DND-41 (cell line): ENCODE data around the gene PRIM1.
"Not testable (repeated sequence)": the region's sequence is repeated elsewhere in the genome, so short reads cannot be mapped to it uniquely, and the experiment has no call there.

Source experiments
- ATAC-seq: fragments of 200-7000 bp; cut with Tn5 transposase; 3 replicates; pipeline ENCODE4 v1.9.1; 2021; ENCODE audit warnings: low read depth; ENCODE audit not compliant: insufficient read depth
- DNase-seq: peaks from one replicate; pipeline ENCODE4 v3.0.0-alpha.2; 2020
- H2AFZ ChIP-seq: 2 replicates; pipeline ENCODE4 v1.6.0; 2012; ENCODE audit warnings: low read depth, low read length
- H3K27ac ChIP-seq: 2 replicates; pipeline ENCODE4 v1.5.1; 2012; ENCODE audit warnings: low read length, inconsistent platforms
- H3K27me3 ChIP-seq: fragments of 200-600 bp; sonication (generic); 2 replicates; pipeline ENCODE4 v1.6.0; 2012; ENCODE audit warnings: low read length, mild to moderate bottlenecking, inconsistent platforms; ENCODE audit not compliant: insufficient read depth, poor library complexity
- H3K36me3 ChIP-seq: 2 replicates; pipeline ENCODE4 v1.5.1; 2012; ENCODE audit warnings: low read length, inconsistent platforms; ENCODE audit not compliant: insufficient read depth
- H3K4me1 ChIP-seq: 2 replicates; pipeline ENCODE4 v1.5.1; 2012; ENCODE audit warnings: mild to moderate bottlenecking, low read length; ENCODE audit not compliant: insufficient read depth
- H3K4me2 ChIP-seq: 2 replicates; pipeline ENCODE4 v1.6.0; 2012; ENCODE audit warnings: mild to moderate bottlenecking, moderate library complexity, low read length, inconsistent platforms; ENCODE audit not compliant: insufficient read depth
- H3K4me3 ChIP-seq, 2 experiments: fragments of 200-600 bp in 1 of 2; shearing (Covaris generic) in 1 of 2; 2 replicates each; pipeline ENCODE4 v1.5.1; 2012 to 2016; ENCODE audit warnings: inconsistent platforms in 2 of 2, low read length in 2 of 2, mild to moderate bottlenecking in 2 of 2, low read depth in 1 of 2, moderate library complexity in 1 of 2
- H3K79me2 ChIP-seq: 2 replicates; pipeline ENCODE4 v1.6.0; 2012; ENCODE audit warnings: low read length, inconsistent platforms; ENCODE audit not compliant: insufficient read depth
- H3K9ac ChIP-seq: 2 replicates; pipeline ENCODE4 v1.6.0; 2012; ENCODE audit warnings: low read depth, mild to moderate bottlenecking, inconsistent platforms, low read length, moderate library complexity
- H3K9me3 ChIP-seq: 2 replicates; pipeline ENCODE4 v1.5.1; 2012; ENCODE audit warnings: low read length, moderate library complexity, mild to moderate bottlenecking, inconsistent platforms; ENCODE audit not compliant: insufficient read depth, severe bottlenecking
- H4K20me1 ChIP-seq: 2 replicates; pipeline ENCODE4 v1.6.0; 2012; ENCODE audit warnings: low read length; ENCODE audit not compliant: insufficient read depth
- CTCF ChIP-seq: IDR thresholded peaks from 2 replicates; pipeline ENCODE4 v1.5.1; 2012; ENCODE audit warnings: borderline replicate concordance, low read length, moderate library complexity, mild to moderate bottlenecking; ENCODE audit not compliant: poor library complexity, severe bottlenecking; ENCODE audit errors: extremely low read depth
- EZH2 ChIP-seq: IDR thresholded peaks from 3 replicates; pipeline ENCODE4 v1.6.1; 2012; ENCODE audit warnings: borderline replicate concordance, low read depth, mild to moderate bottlenecking, moderate library complexity, low read length, inconsistent platforms; ENCODE audit not compliant: severe bottlenecking

The PRIM1 gene

GRCh38 chr12:56792678-56793077 lies 40.6 kb upstream of the PRIM1 start:
- TF ChIP-seq EZH2: no peak
- no peak for TF ChIP-seq CTCF
- Histone ChIP-seq H3K36me3 (no peaks in the 10 kb centered on the region), H3K4me3 (no peak overlapping the region)

GRCh38 chr12:56789429-56789828 lies 37.3 kb upstream of the PRIM1 start:
- ATAC-seq, H3K4me3 ChIP-seq, H3K79me2 ChIP-seq, H2AFZ ChIP-seq, DNase-seq, H3K9ac ChIP-seq, H3K27me3 ChIP-seq, H4K20me1 ChIP-seq, H3K4me1 ChIP-seq, H3K4me2 ChIP-seq, H3K36me3 ChIP-seq, H3K9me3 ChIP-seq, H3K27ac ChIP-seq: not testable (repeated sequence)

More at GRCh38 chr12:56792678-56793077, 40.6 kb upstream of the PRIM1 start:
- Histone ChIP-seq H3K4me2 (no peak overlapping the region), H3K27ac (no peak overlapping the region), H3K4me1 (no peaks in the 10 kb centered on the region), H3K27me3 (no peaks in the 10 kb centered on the region), H3K9ac (no peak overlapping the region), H3K9me3 (peaks cover 3% of the 10 kb centered on the region), H2AFZ (no peak overlapping the region), H4K20me1 (no peaks in the 10 kb centered on the region), H3K79me2 (no peaks in the 10 kb centered on the region)
- ATAC-seq (no peak), DNase-seq (no peak)

GRCh38 chr12:56787498-56787897 lies 35.4 kb upstream of the PRIM1 start:
- H3K27ac ChIP-seq: no peak overlapping the region

GRCh38 chr12:56785874-56786273 lies 33.8 kb upstream of the PRIM1 start:
- DNase-seq (no peak), ATAC-seq (no peak)
- Histone ChIP-seq H3K4me2 (no peak overlapping the region), H3K36me3 (peaks cover 6% of the 10 kb centered on the region; the same call in 1 of the 2 replicates), H4K20me1 (no peaks in the 10 kb centered on the region), H3K27ac (no peak overlapping the region), H3K79me2 (no peaks in the 10 kb centered on the region), H3K9me3 (peaks cover 3% of the 10 kb centered on the region), H2AFZ (no peak overlapping the region), H3K27me3 (no peaks in the 10 kb centered on the region), H3K9ac (no peak overlapping the region), H3K4me3 (no peak overlapping the region), H3K4me1 (no peaks in the 10 kb centered on the region)
- no peak for TF ChIP-seq EZH2
- TF ChIP-seq CTCF: no peak

More at GRCh38 chr12:56787498-56787897, 35.4 kb upstream of the PRIM1 start:
- Histone ChIP-seq H3K9ac (no peak overlapping the region), H4K20me1 (no peaks in the 10 kb centered on the region), H2AFZ (no peak overlapping the region), H3K36me3 (no peaks in the 10 kb centered on the region), H3K27me3 (no peaks in the 10 kb centered on the region), H3K4me3 (no peak overlapping the region), H3K4me2 (no peak overlapping the region), H3K9me3 (peaks cover 3% of the 10 kb centered on the region), H3K79me2 (no peaks in the 10 kb centered on the region), H3K4me1 (no peaks in the 10 kb centered on the region)
- DNase-seq (no peak), ATAC-seq (no peak)
- TF ChIP-seq CTCF: no peak
- no peak for TF ChIP-seq EZH2
